ENCODE results near the gene MGAT3. TPM values are rescaled to one million over a fixed set of nuclear protein-coding genes. Genes with fewer than 3 reads are reported as not detected.

The MGAT3 gene
- total and polyA plus RNA-seq, 12 donors: 0.42 to 6.9 (median 1.7) TPM

- Histone ChIP-seq H3K27ac (no peak overlapping the region), H3K9me3 (replicated peaks in 1 of 3) (no peaks in the 10 kb centered on the region), H3K4me3 (no peak overlapping the region), H3K36me3 (replicated peaks in 1 of 2) (peaks cover 0 to 79% of the 10 kb centered on the region in 2 donors), H3K4me1 (replicated peaks in 1 of 2) (no peaks in the 10 kb centered on the region), H3K27me3 (no peaks in the 10 kb centered on the region)
- intact Hi-C loops (cut with DNase I): no loop called here
- DNase-seq: no peak
- WGBS, 4 donors: 90 to 97% (median 94%) methylated on average over 6 of the region's 6 CpGs
- TF ChIP-seq POLR2A (IDR thresholded peaks at IDR 0.05) (no peak), CTCF (IDR thresholded peaks at IDR 0.05) (no peak)
Measured at GRCh38 chr22:39422721-39423120, 34.1 kb upstream of the MGAT3 start.

- WGBS, 4 donors: 95 to 99% (median 98%) methylated on average over 3 of the region's 3 CpGs
- intact Hi-C loops (cut with DNase I): no loop called here
- H3K9me3 ChIP-seq (replicated peaks in 1 of 3): no peaks in the 10 kb centered on the region
- DNase-seq: no peak
- no peaks in the 10 kb centered on the region for H3K27me3 ChIP-seq
- no peak for TF ChIP-seq CTCF (IDR thresholded peaks at IDR 0.05)
- no peak overlapping the region for H3K27ac ChIP-seq
- H3K4me3 ChIP-seq: no peak overlapping the region
- peaks cover 0 to 79% of the 10 kb centered on the region in 2 donors for H3K36me3 ChIP-seq (replicated peaks in 1 of 2)
- H3K4me1 ChIP-seq (replicated peaks in 1 of 2): no peaks in the 10 kb centered on the region
Measured at GRCh38 chr22:39423976-39424375, 32.8 kb upstream of the MGAT3 start.

- no peaks in the 10 kb centered on the region for H3K9me3 ChIP-seq (replicated peaks in 1 of 3)
- TF ChIP-seq CTCF (IDR thresholded peaks at IDR 0.05) (no peak), POLR2A (IDR thresholded peaks at IDR 0.05) (no peak)
- intact Hi-C loops (cut with DNase I): no loop called here
- H3K4me3 ChIP-seq: no peak overlapping the region
- no peak for DNase-seq
- H3K4me1 ChIP-seq (replicated peaks in 1 of 2): peaks cover 12 to 20% of the 10 kb centered on the region in 2 donors
- no peak overlapping the region for H3K27ac ChIP-seq
- 93 to 95% (median 94%) methylated on average over 16 to 20 of the region's 20 CpGs for WGBS, 4 donors
- H3K27me3 ChIP-seq: no peaks in the 10 kb centered on the region
- H3K36me3 ChIP-seq (replicated peaks in 1 of 2): peaks cover 0 to 75% of the 10 kb centered on the region in 2 donors
Measured at GRCh38 chr22:39426380-39427043, 30.3 kb upstream of the MGAT3 start.

- H3K4me1 ChIP-seq (replicated peaks in 1 of 2): peaks cover 19 to 35% of the 10 kb centered on the region in 2 donors
- 84 to 91% (median 87%) methylated on average over 4 to 13 of the region's 13 CpGs for WGBS, 4 donors
- peaks cover 0 to 60% of the 10 kb centered on the region in 2 donors for H3K36me3 ChIP-seq (replicated peaks in 1 of 2)
- intact Hi-C loops (cut with DNase I): no loop called here
- no peak for TF ChIP-seq POLR2A (IDR thresholded peaks at IDR 0.05)
- no peak for TF ChIP-seq CTCF (IDR thresholded peaks at IDR 0.05)
- H3K27me3 ChIP-seq: no peaks in the 10 kb centered on the region
- DNase-seq: no peak
- H3K4me3 ChIP-seq: no peak overlapping the region
- H3K27ac ChIP-seq: no peak overlapping the region
- H3K9me3 ChIP-seq (replicated peaks in 1 of 3): no peaks in the 10 kb centered on the region
Measured at GRCh38 chr22:39427751-39428596, 28.8 kb upstream of the MGAT3 start.

Data from adrenal gland (tissue), 12 donors.